NOMO-1 treated with DMSO at 0.1 percent for 48 hours (cell line): ENCODE data around the gene COL23A1.

ENCODE experiments used
- DNase-seq: peaks from one replicate; lab custom pipeline; 2025; ENCODE audit not compliant: unreplicated experiment; lab: John Stamatoyannopoulos, UW

The COL23A1 gene

GRCh38 chr5:178291969-178292825 is 298.0 kb downstream of the COL23A1 start:
- no peak for DNase-seq

DNA sequence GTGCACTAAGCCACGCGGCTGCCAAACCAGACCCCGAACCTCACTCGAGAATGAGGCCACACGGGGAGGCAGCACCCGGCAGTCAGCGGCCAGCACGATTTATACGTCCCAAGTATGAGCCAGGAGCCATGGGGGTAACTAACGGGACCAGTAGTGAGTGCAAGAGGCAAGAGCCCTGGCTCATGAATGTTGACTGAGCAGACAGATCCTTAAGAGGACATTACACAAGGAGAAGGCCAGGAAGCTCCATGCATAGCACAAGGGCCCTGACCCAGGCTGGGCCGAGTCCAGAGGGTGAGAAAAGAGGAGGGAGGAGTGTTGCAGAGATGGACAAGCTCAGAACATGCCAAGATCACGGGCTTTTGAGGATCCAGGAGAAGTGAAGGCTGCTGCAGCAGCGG is 299.0 kb downstream of the COL23A1 start:
- no peak for DNase-seq

- no peak for DNase-seq
Observed at GRCh38 chr5:178290376-178290775, 299.8 kb downstream of the COL23A1 start.

DNA sequence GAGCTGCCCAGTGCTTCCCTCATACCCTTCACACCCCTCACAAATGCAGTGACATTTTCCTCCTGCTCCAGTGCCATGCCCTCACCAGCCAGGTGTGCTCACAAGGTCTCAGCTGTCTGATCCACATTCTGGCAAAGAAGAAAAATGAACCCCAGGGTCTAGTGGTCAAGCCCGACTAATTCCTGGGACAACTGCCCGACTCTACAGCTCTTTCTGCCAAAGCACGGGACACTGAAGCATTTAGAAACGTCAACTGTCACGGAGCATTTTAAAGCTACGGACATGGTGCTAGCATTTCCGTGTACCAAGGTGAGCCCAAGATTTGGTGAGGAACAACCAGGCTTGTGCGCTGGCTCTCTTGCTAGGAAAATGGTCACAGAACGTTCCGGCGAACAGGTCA is 300.8 kb downstream of the COL23A1 start:
- DNase-seq, result no peak

DNA sequence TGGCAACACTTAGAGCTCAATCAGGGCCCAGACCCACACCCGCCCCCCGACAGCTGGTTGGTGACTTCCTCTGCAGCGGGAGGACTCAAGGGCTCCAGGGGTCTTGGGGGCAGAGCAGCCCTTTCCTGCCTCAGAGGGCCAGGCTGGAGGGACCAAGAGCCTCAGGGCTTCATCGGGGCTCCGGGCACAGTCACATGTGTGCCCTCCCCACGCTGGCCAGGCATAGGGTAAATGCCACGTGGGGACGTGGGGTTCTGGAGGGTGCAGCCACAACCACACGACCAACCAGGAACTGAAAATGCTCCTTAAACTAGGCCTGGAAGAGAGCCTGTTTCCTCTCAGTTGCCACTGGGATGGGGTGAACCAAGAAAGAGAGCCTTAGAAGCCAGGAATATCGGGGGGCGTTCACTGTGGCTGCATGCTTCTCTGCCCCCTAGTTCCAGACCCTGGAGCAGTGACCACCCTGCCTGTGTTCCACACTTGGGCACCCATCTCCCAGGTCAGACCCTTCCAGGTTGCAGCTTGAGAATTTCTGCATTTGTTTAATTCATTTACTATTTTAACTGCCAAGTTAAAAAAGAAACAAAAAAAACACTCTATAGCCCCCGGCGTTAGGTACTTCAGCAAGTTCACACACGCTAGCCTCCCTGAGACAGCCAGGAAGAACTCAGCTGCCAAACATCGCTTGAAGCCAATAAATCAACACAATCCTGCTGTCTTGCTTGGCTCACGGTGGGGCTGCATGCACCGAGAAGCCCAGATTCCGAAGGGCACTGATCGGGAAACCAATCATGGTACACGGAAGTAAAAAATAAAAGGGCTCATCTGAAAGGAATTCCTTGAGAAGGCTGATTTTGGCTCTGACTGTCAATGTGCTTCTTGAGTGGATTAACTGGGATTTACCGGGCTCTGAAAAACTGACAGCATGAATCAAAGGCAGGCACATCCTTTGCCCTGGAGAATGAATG is 301.5 kb downstream of the COL23A1 start:
- no peak for DNase-seq

- DNase-seq, result no peak
Observed at GRCh38 chr5:178287791-178288105, 302.4 kb downstream of the COL23A1 start.

GRCh38 chr5:178287091-178287790 is 303.0 kb downstream of the COL23A1 start:
- no peak for DNase-seq

DNA sequence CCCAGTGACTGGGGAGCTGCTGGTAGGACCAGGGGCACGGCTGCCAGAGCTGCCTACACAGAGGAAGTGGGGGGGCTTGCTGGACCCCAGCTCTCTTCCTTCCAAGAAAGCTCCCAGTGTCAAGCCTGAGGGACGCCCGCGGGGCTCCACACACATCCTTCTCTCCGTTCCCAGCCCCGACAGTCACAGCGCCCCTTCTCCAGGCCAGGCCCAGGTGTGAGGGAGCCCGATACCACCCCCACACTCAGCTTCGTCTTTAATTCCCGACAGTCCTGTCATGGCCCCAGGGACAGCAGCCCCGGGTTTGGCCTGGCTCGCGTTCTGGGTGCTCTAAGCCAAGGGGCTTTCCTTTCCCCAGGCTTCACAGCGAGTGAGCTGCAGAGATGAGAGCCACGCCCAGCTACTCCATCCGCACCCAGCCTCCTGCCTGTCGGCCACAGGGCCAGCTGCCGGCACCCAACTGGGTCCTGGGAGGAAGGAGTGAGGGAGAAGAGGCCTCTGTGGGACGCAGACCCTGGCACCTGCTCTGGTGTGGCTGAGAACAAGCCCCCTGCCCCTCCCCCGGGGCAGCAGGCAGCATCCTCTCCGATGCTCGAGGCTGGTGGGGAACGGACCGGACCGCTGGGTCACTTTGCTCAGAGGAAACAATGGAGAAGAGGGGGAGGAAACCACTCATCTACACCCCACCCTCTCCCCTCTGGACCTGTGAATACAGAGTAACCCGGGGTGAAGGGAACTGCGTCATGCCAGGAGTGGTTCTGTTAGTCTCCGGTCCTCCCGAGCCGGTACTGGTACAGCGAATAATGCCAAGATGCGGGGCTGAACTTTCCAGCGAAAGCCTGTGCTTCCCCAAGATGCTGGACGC is 303.7 kb downstream of the COL23A1 start:
- DNase-seq, result no peak

DNA sequence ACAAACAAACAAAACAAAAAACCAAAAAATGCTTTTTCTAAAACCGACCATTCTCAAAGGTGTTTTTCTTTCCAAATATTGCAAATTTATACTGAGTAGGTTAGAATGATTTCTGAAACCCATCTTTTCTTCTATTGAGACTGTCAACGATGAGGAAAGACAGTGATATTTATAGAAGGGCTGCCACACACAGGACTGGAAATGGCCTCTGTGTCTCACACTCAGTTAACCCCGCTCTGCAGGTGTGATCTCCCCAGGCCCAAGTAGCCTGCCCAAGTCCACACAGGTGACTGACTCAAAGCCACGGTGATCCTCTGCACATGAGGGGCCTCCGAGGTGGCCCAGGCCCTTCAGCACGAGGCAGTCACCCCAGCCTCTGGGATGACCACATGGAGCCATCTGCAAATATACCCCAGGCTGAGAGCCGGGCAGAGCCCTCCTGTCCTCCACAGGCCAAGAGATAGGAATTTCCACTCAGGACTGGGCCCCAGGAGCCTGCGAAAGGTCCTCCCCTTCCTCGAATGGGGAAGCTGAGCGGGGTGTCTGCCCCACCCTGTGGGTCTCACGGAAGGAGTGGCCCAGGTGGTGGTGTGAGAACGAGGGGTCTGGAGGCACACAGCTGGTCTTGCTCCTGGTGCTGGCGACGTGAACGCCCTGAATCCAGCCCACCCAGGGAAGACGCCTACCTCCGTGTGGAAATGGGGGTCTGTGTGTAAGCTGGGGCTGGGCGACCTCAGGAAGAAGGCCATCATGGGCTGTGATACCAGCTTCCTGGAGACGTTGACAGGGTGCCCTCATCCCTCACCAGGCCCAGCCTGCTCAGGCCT is 304.6 kb downstream of the COL23A1 start:
- DNase-seq, result no peak

GRCh38 chr5:178284996-178285395 is 305.2 kb downstream of the COL23A1 start:
- no peak for DNase-seq

DNA sequence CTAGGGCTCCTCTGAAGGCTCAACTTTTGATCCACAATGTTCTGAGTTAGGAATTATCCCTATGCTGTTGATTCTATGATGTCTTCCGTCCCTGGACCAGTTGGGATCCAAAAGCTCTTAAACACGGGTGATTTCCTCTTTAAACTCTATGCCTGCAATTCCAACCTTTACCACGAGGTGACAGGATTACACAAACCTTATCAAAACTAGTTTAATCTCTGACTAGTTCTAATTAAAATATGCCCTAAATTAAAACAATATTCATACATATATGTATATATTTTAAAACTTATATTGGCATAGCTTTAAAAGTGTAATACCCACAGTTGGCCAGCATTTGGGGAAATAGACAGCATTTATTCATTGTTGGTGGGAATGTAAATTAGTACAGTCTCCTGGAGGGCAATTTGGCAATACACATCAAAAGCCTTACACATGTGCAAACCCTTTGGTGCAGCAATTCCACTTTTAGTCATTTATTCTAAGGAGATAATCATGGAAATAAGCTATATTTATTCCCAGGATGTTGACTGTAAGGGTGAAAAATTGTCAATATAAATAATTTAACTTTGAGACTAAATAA is 306.0 kb downstream of the COL23A1 start:
- peak; percentile 39 for DNase-seq

DNA sequence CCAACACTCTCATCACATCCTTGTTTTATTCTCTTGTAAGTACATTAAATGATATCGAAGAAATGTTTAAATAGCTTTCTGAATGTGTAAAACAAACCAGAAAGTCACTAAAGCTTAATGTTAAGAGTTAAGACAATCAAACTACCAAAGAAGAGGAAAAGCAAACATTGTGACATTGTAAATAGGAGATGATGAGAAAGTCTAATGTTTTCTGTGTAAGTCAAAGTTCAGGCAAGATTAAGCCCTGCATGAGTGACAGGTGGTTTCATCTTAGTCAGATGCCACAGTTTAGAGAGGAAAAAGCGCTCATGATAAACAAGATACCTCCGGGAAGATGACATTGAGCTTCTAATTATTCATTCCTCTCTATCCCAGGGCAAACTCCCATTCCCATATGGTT is 306.7 kb downstream of the COL23A1 start:
- no peak for DNase-seq

- DNase-seq, result no peak
Observed at GRCh38 chr5:178282391-178282790, 307.8 kb downstream of the COL23A1 start.

- DNase-seq, result no peak
Observed at GRCh38 chr5:178281331-178281730, 308.9 kb downstream of the COL23A1 start.

GRCh38 chr5:178280631-178281030 is 309.6 kb downstream of the COL23A1 start:
- no peak for DNase-seq

DNA sequence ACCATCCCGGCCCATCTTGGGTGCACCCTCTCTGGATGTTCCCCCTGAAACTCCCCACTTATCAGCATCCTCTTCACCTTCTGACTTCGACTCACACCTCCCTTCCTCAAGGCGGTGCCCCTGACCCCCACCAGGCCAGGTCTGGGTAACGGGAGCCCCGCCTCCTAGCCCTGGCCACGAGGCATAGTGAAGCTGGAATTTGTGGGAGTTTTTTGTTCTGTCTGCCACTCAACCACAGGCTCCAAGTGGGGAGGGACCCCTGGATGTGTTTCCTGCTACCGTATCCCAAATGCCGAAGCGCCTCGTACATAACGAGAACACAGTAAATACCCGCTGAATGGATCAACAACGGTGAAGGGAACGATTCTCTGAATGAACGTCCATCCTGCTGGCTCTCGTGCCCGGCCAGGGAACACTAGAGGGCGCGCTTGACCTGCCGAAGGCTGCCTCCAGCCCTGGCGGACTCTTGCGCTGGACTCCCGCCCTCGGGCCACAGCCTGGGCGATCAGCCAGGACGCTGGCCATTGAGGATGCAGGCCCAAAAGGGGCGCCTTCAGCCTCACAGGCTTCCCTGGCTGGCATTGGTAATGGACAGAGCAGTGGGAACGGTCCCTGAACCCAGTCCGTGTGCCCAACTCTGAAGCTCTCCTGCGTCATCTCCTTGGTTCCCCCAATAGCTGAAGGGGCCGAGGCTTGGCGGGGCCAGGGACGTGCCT is 310.3 kb downstream of the COL23A1 start:
- peak; percentile 22 for DNase-seq

DNA sequence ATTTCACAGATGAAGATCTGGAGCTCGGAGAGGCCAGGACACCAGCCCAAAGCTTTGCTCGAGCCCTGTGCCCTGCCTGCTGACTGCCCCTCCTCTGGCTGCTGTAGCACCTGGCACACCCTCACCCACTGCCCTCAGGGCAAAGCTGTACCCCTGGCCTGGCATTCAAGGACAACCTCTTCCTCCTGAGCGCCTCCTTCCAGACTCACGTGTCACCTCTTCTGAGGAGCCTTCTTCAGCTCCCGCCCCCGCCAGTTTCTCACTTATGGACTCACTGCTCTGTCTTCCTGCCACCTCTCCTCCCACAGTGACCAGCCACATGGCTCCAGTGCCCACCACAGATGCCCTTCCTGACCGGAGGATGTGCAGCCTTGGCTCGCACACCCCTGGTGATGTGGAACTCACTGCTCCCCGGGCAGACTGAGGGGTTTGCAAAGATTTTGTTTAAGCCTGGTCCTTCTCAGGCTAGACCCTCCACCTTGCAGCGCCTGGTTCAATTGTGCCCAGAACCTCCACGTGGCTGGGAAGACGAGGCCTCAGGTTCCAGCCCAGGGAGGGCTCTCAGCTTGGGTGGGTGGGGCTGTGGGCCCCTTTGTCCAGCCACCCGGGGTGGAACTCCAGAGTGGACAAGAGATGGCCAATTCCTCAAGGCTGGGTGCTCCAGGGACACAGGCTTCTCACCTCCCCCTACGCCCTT is 311.0 kb downstream of the COL23A1 start:
- DNase-seq, result no peak
